WERI-Rb-1 (cell line): ENCODE results near the gene PIK3R3.

ENCODE experiments used
- DNase-seq: peaks from one replicate; pipeline ENCODE4 v3.0.0-alpha.2; 2020
- H3K27ac ChIP-seq: fragments of 250-450 bp; sonication (Bioruptor Pico); 2 replicates; pipeline ENCODE4 v1.5.1; 2020; ENCODE audit warnings: mild to moderate bottlenecking, moderate library complexity
- H3K27me3 ChIP-seq: fragments of 250-450 bp; sonication (Bioruptor Pico); 2 replicates; pipeline ENCODE4 v1.5.1; 2021; ENCODE audit warnings: mild to moderate bottlenecking, low read depth, moderate library complexity; ENCODE audit not compliant: insufficient read depth, severe bottlenecking
- H3K36me3 ChIP-seq: fragments of 250-450 bp; sonication (Bioruptor Pico); 2 replicates; pipeline ENCODE4 v1.5.1; 2020; ENCODE audit warnings: mild to moderate bottlenecking, moderate library complexity
- H3K4me3 ChIP-seq: 2 replicates; pipeline ENCODE4 v1.5.1; 2011; ENCODE audit warnings: low read depth, mild to moderate bottlenecking, control low read depth, low read length
- H3K9me3 ChIP-seq: fragments of 250-450 bp; sonication (Bioruptor Pico); 2 replicates; pipeline ENCODE4 v1.5.1; 2021; ENCODE audit warnings: mild to moderate bottlenecking, moderate library complexity; ENCODE audit not compliant: severe bottlenecking
- TF ChIP-seq, protein P1 (sequence below): IDR thresholded peaks from 2 replicates; pipeline ENCODE4 v1.5.1; 2011; ENCODE audit warnings: low read depth, mild to moderate bottlenecking, control low read depth, inconsistent platforms, low read length

The PIK3R3 gene

DNA sequence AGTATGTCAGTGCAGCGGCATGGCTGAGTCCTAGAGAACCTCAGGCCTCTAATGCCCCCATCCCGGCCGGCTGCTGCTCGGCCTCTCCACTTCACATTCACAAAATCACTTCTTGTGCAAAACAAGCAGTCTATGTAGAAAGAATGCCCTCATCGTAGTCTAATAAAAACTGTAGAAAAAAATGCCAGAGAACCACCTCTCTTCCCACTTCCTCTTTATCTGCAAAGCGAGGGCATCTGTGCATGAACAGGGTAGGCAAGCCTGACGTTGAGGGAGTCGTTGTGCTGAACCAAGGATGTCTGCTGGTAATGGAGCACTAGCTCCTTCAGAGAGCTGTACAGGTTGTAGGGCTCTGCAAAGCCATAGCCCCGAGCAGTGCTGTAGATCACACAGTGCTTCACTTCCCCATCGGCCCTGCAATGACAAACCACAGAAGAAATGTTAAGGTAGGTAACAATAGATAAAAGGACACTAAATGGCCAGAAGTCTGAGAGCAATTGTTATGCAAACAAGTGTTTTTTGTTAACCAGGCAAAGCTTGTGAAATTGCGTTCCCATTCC is 88.9 kb downstream of the PIK3R3 start:
- no peak for DNase-seq
- Histone ChIP-seq H3K9me3 (no peaks in the 10 kb centered on the region), H3K36me3 (peaks cover 40% of the 10 kb centered on the region), H3K27ac (no peak overlapping the region), H3K4me3 (no peak overlapping the region), H3K27me3 (no peaks in the 10 kb centered on the region)
- TF ChIP-seq, protein P1, sequence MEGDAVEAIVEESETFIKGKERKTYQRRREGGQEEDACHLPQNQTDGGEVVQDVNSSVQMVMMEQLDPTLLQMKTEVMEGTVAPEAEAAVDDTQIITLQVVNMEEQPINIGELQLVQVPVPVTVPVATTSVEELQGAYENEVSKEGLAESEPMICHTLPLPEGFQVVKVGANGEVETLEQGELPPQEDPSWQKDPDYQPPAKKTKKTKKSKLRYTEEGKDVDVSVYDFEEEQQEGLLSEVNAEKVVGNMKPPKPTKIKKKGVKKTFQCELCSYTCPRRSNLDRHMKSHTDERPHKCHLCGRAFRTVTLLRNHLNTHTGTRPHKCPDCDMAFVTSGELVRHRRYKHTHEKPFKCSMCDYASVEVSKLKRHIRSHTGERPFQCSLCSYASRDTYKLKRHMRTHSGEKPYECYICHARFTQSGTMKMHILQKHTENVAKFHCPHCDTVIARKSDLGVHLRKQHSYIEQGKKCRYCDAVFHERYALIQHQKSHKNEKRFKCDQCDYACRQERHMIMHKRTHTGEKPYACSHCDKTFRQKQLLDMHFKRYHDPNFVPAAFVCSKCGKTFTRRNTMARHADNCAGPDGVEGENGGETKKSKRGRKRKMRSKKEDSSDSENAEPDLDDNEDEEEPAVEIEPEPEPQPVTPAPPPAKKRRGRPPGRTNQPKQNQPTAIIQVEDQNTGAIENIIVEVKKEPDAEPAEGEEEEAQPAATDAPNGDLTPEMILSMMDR, result no peak

DNA sequence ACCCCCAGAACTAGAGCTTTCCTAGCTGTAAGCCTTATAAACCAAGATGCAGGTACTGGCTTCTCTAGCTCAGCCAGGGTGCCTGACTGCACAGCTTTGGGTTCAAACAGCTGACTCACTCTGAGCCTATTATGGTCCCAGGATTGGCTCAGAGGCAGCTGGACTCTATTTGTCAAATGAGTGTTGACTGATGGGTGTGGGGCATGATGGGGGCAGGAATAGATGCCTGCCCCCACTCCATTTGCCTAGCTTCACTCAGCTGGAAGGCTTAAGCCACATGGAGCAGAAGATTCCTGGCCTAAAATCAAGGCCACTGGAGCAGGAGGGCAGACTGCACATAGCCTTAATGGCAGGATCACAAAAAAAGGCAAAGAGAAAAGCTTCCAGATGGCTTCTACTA is 90.5 kb downstream of the PIK3R3 start:
- no peaks in the 10 kb centered on the region for H3K27me3 ChIP-seq
- peak; percentile 59 for DNase-seq
- peak overlapping the region; percentile 21 for H3K27ac ChIP-seq
- no peaks in the 10 kb centered on the region for H3K9me3 ChIP-seq
- peaks cover 40% of the 10 kb centered on the region for H3K36me3 ChIP-seq
- no peak overlapping the region for H3K4me3 ChIP-seq
- TF ChIP-seq, protein P1, result no peak

DNA sequence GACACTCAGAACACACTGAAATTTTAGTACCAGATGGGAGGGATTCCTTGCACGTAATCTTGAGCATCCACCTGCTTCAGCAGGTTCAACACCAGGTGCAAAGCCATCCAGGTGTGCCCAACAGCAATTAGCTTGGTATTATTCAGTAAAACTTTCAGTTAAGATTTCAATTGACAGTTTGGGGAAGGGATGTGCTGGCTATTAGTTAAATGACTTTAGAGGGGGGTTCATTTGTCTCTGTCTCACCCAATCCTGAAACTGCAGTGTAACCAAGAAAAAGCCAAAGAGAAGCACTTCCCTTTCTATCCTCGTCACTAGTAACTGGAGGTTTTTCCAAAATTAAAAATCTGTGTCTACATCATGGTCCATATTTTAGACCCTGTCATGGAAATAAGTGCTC is 90.9 kb downstream of the PIK3R3 start:
- no peaks in the 10 kb centered on the region for H3K9me3 ChIP-seq
- H3K27me3 ChIP-seq, result no peaks in the 10 kb centered on the region
- peaks cover 40% of the 10 kb centered on the region for H3K36me3 ChIP-seq
- no peak for DNase-seq
- no peak overlapping the region for H3K4me3 ChIP-seq
- no peak overlapping the region; the same call in 1 of the 2 replicates for H3K27ac ChIP-seq
- TF ChIP-seq, protein P1, result no peak

DNA sequence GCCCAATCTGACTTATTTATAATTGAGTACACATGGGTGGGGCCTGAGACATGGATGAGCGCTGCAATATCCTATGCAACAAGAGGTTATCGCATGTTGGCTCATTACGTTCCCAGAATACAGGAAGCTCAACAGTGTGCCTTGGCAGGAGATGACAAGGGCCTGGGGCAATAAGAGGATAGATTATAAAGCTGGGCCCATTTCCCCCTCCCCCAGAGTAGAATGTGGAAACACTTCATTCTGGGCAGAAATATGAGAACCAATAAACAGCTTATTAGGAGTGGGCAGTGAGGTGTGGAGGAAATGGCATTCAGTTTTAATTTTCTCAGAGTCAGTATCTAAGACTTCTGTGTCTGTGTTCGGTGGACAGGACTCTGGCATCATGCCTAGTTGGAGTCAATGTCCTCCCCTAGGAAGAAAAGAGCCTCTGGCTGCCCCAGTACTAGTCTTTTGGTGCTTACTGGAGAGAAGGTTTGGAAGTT is 92.8 kb downstream of the PIK3R3 start:
- no peak for DNase-seq
- Histone ChIP-seq H3K27ac (no peak overlapping the region), H3K9me3 (no peaks in the 10 kb centered on the region), H3K27me3 (no peaks in the 10 kb centered on the region), H3K4me3 (no peak overlapping the region), H3K36me3 (peaks cover 38% of the 10 kb centered on the region)
- TF ChIP-seq, protein P1, result no peak

DNA sequence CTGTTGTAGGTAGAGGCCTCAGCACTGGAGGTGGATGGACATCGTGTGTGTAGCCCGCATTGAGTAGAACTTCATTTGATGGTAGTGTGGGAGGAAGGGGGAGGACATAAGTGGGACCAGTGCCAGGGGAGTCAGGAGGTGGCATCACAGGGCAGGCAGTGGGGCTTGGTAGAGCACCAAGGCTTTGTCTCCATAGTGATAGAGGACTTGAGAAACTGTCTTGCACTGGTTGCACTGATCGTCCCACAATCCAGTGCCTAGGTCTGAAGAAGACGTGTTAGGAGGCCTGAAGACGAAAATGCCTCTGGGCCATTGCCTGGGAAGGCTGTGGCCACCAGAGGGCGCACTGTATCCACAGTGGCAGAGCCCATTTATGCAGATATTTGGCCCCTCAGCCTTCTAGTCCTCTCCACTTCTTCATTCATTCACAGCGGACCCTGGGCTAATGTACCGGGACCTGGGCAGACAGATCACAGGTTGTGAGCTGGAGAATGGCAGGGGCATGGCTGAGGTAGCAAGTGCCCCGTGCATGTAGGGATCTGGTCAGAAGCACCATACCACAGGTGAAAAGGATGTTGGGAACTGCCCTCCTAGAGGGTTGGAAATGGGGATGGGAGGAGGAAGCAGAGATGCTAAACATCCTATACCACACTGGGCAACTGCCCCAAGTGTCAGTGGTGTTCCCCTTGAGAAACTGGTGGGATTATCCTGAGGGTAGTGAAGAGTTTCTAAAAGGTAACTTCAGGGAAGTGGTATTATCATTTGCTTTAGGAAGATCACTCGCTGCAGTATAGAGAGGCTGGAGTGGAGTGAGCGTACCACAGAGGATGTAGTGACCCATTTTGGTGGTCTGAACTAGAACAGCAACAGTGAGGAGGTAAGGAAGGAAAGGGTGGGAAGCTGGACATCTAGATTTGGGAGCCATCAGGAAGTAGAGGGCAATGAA is 95.3 kb downstream of the PIK3R3 start:
- DNase-seq, result peak; percentile 79
- no peaks in the 10 kb centered on the region for H3K9me3 ChIP-seq
- H3K36me3 ChIP-seq, result peaks cover 37% of the 10 kb centered on the region
- TF ChIP-seq, protein P1, result peak; percentile 98
- no peaks in the 10 kb centered on the region for H3K27me3 ChIP-seq
- no peak overlapping the region for H3K4me3 ChIP-seq
- no peak overlapping the region for H3K27ac ChIP-seq
